ENCODE results near the gene RBP3. TPM values are rescaled to one million over a fixed set of nuclear protein-coding genes. Genes with fewer than 3 reads are reported as not detected.

RBP3 gene
- total and polyA plus RNA-seq, 9 donors: not detected

- Histone ChIP-seq H3K4me3 (no peak overlapping the region), H3K4me1 (ENCODE audit: insufficient read depth) (no peaks in the 10 kb centered on the region), H3K36me3 (no peaks in the 10 kb centered on the region), H3K9me3 (no peaks in the 10 kb centered on the region), H3K27ac (no peak overlapping the region), H3K27me3 (no peaks in the 10 kb centered on the region)
- no peak for DNase-seq
- WGBS, 3 donors: 84 to 89% (median 87%) methylated on average over 13 of the region's 13 CpGs
- TF ChIP-seq POLR2A (IDR thresholded peaks at IDR 0.05) (no peak), EP300 (IDR thresholded peaks at IDR 0.05) (no peak), CTCF (IDR thresholded peaks at IDR 0.05) (no peak)
- intact Hi-C loops (cut with DNase I): no loop called here
Measured at GRCh38 chr10:47344996-47345870, 2.9 kb upstream of the RBP3 start.

- no peaks in the 10 kb centered on the region for H3K36me3 ChIP-seq
- no peak for TF ChIP-seq POLR2A (IDR thresholded peaks at IDR 0.05)
- TF ChIP-seq CTCF (IDR thresholded peaks at IDR 0.05): no peak
- no peak for TF ChIP-seq EP300 (IDR thresholded peaks at IDR 0.05)
- no peak overlapping the region for H3K4me3 ChIP-seq
- WGBS, 3 donors: 72 to 74% (median 73%) methylated on average over 13 of the region's 13 CpGs
- intact Hi-C loops (cut with DNase I): no loop called here
- no peaks in the 10 kb centered on the region for H3K9me3 ChIP-seq
- H3K27ac ChIP-seq: no peak overlapping the region
- H3K4me1 ChIP-seq (ENCODE audit: insufficient read depth): no peaks in the 10 kb centered on the region
- no peak for DNase-seq
- H3K27me3 ChIP-seq: no peaks in the 10 kb centered on the region
Measured at GRCh38 chr10:47346581-47347302, 1.4 kb upstream of the RBP3 start.

- Histone ChIP-seq H3K4me1 (ENCODE audit: insufficient read depth) (no peaks in the 10 kb centered on the region), H3K27ac (no peak overlapping the region), H3K9me3 (no peaks in the 10 kb centered on the region), H3K36me3 (no peaks in the 10 kb centered on the region), H3K4me3 (no peak overlapping the region), H3K27me3 (no peaks in the 10 kb centered on the region)
- 71 to 74% (median 73%) methylated on average over 4 of the region's 4 CpGs for WGBS, 3 donors
- intact Hi-C loops (cut with DNase I): no loop called here
- TF ChIP-seq POLR2A (IDR thresholded peaks at IDR 0.05) (no peak), EP300 (IDR thresholded peaks at IDR 0.05) (no peak), CTCF (IDR thresholded peaks at IDR 0.05) (no peak)
- no peak for DNase-seq
Measured at GRCh38 chr10:47347303-47347675, 874 bp upstream of the RBP3 start.

GRCh38 chr10:47348661-47349470 lies 703 bp downstream of the RBP3 start:
- H3K4me1 ChIP-seq (ENCODE audit: insufficient read depth): no peaks in the 10 kb centered on the region
- H3K27me3 ChIP-seq: no peaks in the 10 kb centered on the region
- intact Hi-C loops (cut with DNase I): no loop called here
- TF ChIP-seq EP300 (IDR thresholded peaks at IDR 0.05) (no peak), POLR2A (IDR thresholded peaks at IDR 0.05) (no peak), CTCF (IDR thresholded peaks at IDR 0.05) (no peak)
- no peaks in the 10 kb centered on the region for H3K9me3 ChIP-seq
- no peak overlapping the region for H3K27ac ChIP-seq
- no peaks in the 10 kb centered on the region for H3K36me3 ChIP-seq
- WGBS, 3 donors: 91 to 97% (median 93%) methylated on average over 32 to 36 of the region's 36 CpGs
- no peak overlapping the region for H3K4me3 ChIP-seq
- no peak for DNase-seq

Data from ovary (tissue), 9 donors.